Metanephros (tissue), 2 donors: Measurements from ENCODE around the gene MYBPC3. TPM values are rescaled to one million over a fixed set of nuclear protein-coding genes. Genes with fewer than 3 reads are reported as not detected.

Experiments used
- small RNA-seq: library from RNA; depleted of rRNA; stranded (forward); fragments of <200 nt; gene quantifications from one replicate; pipeline ENCODE3, GENCODE V24; 2014; ENCODE audit warnings: low replicate concordance
- total RNA-seq: library from RNA; depleted of rRNA; stranded (reverse); fragments of >200 nt; gene quantifications from one replicate; pipeline ENCODE4 v1.2.3, GENCODE V29; 2014

The MYBPC3 gene
- total RNA-seq, result 0.23 TPM

DNA sequence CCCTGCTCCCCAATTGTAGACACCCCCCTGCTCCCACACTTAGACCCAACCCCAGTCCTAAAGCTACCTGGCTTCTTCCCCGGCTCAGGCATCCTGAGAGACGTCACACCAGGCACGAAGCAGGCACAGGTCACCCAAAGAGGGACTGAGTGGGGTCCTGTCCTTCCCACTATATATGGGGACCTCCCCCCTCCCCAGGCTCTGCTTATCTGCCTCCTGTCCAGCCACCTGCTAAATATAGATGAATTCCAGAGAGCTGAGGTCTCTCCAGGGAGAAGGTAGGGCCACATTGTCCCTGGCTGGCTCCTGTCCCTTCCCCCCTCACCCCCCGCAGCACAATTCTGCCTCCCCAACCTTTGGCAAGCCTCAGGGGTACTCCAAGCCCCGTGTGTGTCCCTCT is at the start of gene MYBPC3:
Gene MYBPC3 (minus strand): TSS at position 147 of the 400 bp plus-strand sequence. CDS start 55 bp downstream, at position 92.

DNA sequence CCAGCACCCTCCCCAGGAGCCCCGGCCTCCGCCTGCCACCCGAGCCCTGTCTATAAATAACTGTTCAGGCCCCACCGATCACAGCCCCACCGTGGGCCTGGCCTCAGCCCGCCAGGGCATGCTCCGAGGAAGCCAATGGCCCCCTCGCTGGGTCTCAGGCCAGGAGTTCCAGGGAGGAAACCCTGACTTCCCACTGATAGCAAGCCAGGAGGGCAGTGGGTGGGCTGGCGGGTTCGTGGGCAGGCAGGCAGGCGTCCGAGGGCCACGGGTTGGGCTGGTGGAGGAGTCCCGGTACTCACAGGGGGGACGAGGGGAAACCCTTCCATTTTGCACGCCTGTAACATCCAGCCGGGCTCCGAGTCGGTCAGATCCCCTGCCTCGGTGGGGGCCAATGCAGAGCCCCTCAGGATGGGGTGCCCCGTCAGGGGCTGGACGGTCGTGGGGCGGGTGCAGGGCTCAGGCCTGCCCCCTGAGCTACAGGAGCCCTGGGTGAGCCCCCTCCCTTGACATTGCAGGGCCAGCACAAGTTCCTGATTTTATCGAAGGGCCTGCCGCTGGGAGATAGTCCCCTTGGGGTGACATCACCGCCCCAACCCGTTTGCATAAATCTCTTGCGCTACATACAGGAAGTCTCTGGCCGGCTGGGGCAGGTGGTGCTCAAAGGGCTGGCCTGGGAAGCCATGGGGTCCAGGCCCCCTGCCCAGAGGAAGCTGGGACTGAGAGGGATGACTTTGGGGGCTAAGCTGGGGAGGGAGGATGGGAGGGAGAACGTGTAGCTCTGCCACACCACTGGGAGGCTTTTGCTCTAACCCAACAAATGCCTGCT is 25.7 kb upstream of the MYBPC3 start, which contains the start of gene SPI1:
Gene SPI1 (minus strand): TSS at position 538 of the 826 bp plus-strand sequence. CDS start 194 bp downstream, at position 344.

Small RNAs within 50 kb of the gene (small RNA-seq; reads per million reads assigned to genes)
- gene MIR4487, result not detected

Other genes with a start within 250 kb of the MYBPC3 start
- gene ARFGAP2, start 175.8 kb downstream of the MYBPC3 start, total RNA-seq, result 122 TPM
- 52.4 TPM for gene PACSIN3, start 166.3 kb downstream of the MYBPC3 start, total RNA-seq
- gene DDB2, start 137.7 kb downstream of the MYBPC3 start, total RNA-seq, result 16.5 TPM
- 68.8 TPM for gene ACP2, start 103.9 kb downstream of the MYBPC3 start, total RNA-seq
- 37.8 TPM for gene NR1H3, start 94.7 kb downstream of the MYBPC3 start, total RNA-seq
- gene MADD, start 82.6 kb downstream of the MYBPC3 start, total RNA-seq, result 41.4 TPM
- 19.0 TPM for gene SPI1, start 25.8 kb upstream of the MYBPC3 start, total RNA-seq
- gene SLC39A13, start 55.9 kb upstream of the MYBPC3 start, total RNA-seq, result 60.7 TPM
- 56.9 TPM for gene PSMC3, start 73.7 kb upstream of the MYBPC3 start, total RNA-seq
- 12.8 TPM for gene RAPSN, start 96.4 kb upstream of the MYBPC3 start, total RNA-seq
- 140 TPM for gene CELF1, start 200.4 kb upstream of the MYBPC3 start, total RNA-seq
- gene PTPMT1, start 212.9 kb upstream of the MYBPC3 start, total RNA-seq, result 53.8 TPM
- gene KBTBD4, start 226.3 kb upstream of the MYBPC3 start, total RNA-seq, result 22.0 TPM
- gene NDUFS3, start 226.4 kb upstream of the MYBPC3 start, total RNA-seq, result 52.8 TPM
- gene FAM180B, start 234.0 kb upstream of the MYBPC3 start, total RNA-seq, result 0.70 TPM
- gene C1QTNF4, start 241.7 kb upstream of the MYBPC3 start, total RNA-seq, result 9.6 TPM